ENCODE data around the gene SLC1A2.

DNA sequence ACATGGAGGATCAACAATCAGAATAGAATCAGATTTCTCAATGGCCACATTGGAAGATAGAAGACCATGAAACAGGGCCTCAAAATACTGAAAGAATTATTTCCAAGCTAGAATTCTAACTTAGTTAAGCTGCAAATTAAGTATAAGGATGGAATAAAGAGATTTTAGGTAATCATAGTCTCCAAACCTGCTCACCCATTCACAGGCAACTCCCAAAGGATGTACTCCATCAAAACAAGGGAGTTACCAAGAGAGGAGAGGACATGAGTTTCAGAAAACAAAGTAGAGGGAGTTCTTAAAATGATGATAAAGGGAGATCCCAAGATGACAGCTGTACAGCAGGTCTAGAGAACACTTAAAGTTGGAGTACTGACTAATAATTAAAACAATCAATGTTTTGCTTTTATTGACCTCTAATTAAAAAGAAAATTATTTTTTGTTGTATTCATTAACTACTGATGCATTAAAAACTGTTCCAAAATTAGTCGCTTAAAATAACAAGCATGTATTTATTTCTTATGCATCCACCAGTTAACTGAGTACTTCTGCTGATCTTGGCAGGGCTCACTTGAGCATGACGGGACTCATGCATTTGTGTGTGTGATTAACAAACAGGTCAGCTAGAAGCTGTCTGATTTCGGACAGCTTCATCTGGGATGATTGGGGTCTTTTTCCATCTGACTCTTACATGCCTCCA, 184.8 kb downstream of the SLC1A2 start:
- TF ChIP-seq, protein P1, sequence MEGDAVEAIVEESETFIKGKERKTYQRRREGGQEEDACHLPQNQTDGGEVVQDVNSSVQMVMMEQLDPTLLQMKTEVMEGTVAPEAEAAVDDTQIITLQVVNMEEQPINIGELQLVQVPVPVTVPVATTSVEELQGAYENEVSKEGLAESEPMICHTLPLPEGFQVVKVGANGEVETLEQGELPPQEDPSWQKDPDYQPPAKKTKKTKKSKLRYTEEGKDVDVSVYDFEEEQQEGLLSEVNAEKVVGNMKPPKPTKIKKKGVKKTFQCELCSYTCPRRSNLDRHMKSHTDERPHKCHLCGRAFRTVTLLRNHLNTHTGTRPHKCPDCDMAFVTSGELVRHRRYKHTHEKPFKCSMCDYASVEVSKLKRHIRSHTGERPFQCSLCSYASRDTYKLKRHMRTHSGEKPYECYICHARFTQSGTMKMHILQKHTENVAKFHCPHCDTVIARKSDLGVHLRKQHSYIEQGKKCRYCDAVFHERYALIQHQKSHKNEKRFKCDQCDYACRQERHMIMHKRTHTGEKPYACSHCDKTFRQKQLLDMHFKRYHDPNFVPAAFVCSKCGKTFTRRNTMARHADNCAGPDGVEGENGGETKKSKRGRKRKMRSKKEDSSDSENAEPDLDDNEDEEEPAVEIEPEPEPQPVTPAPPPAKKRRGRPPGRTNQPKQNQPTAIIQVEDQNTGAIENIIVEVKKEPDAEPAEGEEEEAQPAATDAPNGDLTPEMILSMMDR (conservative IDR thresholded peaks at IDR 0.05 in 1 of 2, IDR thresholded peaks at IDR 0.05 in 1 of 2; ENCODE audit: low read depth in 1 of 2, low read length in 2 of 2), result no peak
- TF ChIP-seq EZH2 (IDR thresholded peaks at IDR 0.05; ENCODE audit: low read length, missing control alignments), result no peak
